ENCODE data around the gene ZNF438. TPM values are rescaled to one million over a fixed set of nuclear protein-coding genes. Genes with fewer than 3 reads are reported as not detected.
A peak's percentile ranks its signal among the peaks of the same experiment; 100 is the strongest.

ZNF438 gene
- total RNA-seq, 2 donors from 2014 or later: 2.7 to 4.3 TPM

DNA sequence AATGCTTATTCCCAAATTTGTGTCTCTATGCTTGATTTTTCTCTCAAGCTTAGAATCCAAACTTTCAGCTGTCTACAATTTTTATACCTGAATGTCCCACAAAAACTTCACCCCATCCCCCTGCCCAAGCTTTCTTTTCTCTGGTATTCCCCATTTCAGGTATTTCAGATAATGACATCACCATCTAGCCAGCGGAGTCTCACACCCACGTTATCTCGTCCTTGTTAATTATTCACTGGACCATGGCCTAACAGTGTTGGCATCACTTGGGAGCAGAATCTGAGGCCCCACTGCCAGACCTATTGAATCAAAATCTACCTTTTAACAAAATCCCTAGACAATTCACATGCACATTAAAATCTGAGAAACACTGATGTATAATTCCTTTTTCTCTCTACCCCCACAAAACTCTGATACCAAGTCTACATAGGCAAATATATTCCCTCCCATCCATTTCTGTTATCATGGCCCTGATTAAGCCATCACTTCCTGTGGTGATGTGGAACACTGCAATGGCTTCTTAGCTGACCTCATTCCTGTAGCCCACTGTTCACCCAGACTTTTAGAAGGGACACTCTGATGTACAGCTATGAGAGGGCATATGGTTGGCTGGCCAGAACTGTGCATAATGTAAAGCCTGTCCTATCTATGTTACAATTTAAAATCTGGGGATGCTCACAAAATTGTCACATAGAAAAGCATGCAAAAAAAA, 31.4 kb downstream of the ZNF438 start:
- no peak overlapping the region for H3K9ac ChIP-seq (ENCODE audit: low read depth in 2 of 2, low read length in 2 of 2)
- intact Hi-C loops (cut with DNase I): no loop called here
- H3K27ac ChIP-seq: no peak overlapping the region
- TF ChIP-seq, protein P1, sequence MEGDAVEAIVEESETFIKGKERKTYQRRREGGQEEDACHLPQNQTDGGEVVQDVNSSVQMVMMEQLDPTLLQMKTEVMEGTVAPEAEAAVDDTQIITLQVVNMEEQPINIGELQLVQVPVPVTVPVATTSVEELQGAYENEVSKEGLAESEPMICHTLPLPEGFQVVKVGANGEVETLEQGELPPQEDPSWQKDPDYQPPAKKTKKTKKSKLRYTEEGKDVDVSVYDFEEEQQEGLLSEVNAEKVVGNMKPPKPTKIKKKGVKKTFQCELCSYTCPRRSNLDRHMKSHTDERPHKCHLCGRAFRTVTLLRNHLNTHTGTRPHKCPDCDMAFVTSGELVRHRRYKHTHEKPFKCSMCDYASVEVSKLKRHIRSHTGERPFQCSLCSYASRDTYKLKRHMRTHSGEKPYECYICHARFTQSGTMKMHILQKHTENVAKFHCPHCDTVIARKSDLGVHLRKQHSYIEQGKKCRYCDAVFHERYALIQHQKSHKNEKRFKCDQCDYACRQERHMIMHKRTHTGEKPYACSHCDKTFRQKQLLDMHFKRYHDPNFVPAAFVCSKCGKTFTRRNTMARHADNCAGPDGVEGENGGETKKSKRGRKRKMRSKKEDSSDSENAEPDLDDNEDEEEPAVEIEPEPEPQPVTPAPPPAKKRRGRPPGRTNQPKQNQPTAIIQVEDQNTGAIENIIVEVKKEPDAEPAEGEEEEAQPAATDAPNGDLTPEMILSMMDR (IDR thresholded peaks at IDR 0.05): no peak
- no peaks in the 10 kb centered on the region for H3K36me3 ChIP-seq
- H3K9me3 ChIP-seq: peaks cover 2% of the 10 kb centered on the region
- no peak overlapping the region for H3K4me3 ChIP-seq
- no peaks in the 10 kb centered on the region for H3K27me3 ChIP-seq
- DNase-seq: no peak
- H3K4me1 ChIP-seq: peaks cover 8% of the 10 kb centered on the region

DNA sequence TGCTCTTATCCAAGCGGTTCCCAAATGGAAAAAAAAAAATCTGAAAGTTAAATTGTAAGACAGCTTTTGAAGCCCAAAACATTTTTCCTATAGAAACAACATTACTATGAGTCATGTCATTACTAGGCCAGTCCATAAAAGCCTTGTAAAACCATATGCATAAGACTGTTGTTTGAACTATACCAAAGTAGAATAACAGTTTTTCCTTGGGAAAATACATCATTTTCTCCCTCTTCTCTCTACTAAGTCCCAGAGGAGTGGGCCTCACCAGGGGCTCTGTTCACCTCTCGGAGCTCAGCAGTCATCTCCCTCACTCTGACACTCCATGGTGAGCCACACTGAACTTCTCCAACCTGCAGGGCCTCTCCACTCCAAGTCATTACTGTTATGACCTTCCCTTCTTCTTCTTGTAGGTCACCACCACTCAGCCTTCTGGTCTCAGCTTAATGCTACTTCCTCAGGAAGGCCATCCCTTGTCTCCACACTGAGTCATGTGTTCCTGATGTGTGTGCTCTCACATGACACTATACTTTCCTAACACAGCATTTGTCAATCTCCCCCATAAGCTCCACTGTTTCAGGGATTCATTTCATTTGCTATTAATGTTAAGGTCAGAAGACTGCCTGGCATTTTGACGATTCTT, 32.5 kb downstream of the ZNF438 start:
- intact Hi-C loops (cut with DNase I): no loop called here
- TF ChIP-seq, protein P1 (IDR thresholded peaks at IDR 0.05): no peak
- Histone ChIP-seq H3K9me3 (peaks cover 3% of the 10 kb centered on the region), H3K9ac (ENCODE audit: low read depth in 2 of 2, low read length in 2 of 2) (no peak overlapping the region), H3K4me1 (peaks cover 8% of the 10 kb centered on the region), H3K4me3 (no peak overlapping the region), H3K36me3 (no peaks in the 10 kb centered on the region), H3K27me3 (no peaks in the 10 kb centered on the region), H3K27ac (peak overlapping the region; percentile 62)
- no peak for DNase-seq

DNA sequence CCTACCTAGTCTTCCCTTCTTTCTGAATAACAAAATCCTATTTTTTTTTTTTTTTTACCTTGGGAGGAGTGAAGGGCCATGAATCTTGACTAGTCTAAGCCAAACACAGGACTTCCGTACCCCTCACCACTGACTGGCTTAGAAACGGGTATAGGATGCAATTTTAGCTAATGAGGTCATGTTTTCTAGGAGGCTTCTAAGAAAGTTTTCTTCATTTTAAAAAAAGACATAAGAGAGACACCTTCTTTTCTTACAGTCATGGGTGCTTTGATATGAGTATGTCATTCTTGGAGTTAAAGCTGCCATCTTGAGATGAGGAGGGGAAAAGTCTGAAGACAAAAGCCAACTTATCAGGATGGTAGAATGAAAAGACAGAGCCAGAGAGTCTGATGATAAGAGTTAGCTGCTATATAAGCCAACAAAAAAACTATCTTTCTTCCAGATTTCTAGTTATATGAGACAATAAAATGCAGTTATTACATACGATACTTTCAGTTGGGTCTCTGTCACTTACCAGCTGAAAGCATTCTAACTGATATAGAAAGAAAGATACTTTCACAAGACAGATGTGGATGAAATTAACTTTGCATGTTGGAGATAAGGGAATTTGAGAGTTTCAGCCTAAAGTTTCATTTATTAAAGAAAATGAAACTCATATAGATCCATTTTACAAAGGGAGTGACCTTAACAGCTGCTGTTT, 34.0 kb downstream of the ZNF438 start:
- no peak for DNase-seq
- Histone ChIP-seq H3K36me3 (no peaks in the 10 kb centered on the region), H3K4me3 (no peak overlapping the region), H3K27me3 (no peaks in the 10 kb centered on the region), H3K9ac (ENCODE audit: low read depth in 2 of 2, low read length in 2 of 2) (no peak overlapping the region), H3K4me1 (peaks cover 8% of the 10 kb centered on the region), H3K9me3 (peaks cover 3% of the 10 kb centered on the region), H3K27ac (no peak overlapping the region)
- intact Hi-C loops (cut with DNase I): no loop called here
- TF ChIP-seq, protein P1 (IDR thresholded peaks at IDR 0.05): no peak

DNA sequence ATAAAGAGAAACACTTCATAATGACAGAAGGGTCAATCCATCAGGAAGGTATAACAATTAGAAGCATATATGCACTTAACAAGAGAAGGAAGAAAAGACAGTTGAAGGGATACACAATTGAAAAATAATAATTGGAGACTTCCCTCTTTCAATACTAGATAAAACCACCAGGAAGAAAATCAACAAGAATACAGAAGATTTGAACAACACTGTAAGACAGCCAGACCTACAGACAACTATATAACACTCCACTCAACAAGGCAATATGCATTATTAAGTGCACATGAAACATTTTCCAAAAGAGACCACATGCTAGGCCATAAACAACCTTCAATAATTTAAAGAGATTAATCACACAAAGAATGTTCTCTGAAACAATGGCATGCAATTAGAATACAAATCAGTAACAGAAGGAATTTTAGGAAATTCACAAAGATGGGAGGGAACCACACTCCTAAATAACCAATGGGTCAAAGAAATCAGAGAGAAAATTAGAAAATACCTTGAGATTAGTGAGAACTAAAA, 35.1 kb downstream of the ZNF438 start:
- no peak overlapping the region for H3K27ac ChIP-seq
- TF ChIP-seq, protein P1 (IDR thresholded peaks at IDR 0.05): no peak
- no peak overlapping the region for H3K9ac ChIP-seq (ENCODE audit: low read depth in 2 of 2, low read length in 2 of 2)
- H3K4me1 ChIP-seq: peaks cover 8% of the 10 kb centered on the region
- no peaks in the 10 kb centered on the region for H3K27me3 ChIP-seq
- no peaks in the 10 kb centered on the region for H3K36me3 ChIP-seq
- no peak for DNase-seq
- intact Hi-C loops (cut with DNase I): no loop called here
- H3K9me3 ChIP-seq: peaks cover 3% of the 10 kb centered on the region
- H3K4me3 ChIP-seq: no peak overlapping the region

DNA sequence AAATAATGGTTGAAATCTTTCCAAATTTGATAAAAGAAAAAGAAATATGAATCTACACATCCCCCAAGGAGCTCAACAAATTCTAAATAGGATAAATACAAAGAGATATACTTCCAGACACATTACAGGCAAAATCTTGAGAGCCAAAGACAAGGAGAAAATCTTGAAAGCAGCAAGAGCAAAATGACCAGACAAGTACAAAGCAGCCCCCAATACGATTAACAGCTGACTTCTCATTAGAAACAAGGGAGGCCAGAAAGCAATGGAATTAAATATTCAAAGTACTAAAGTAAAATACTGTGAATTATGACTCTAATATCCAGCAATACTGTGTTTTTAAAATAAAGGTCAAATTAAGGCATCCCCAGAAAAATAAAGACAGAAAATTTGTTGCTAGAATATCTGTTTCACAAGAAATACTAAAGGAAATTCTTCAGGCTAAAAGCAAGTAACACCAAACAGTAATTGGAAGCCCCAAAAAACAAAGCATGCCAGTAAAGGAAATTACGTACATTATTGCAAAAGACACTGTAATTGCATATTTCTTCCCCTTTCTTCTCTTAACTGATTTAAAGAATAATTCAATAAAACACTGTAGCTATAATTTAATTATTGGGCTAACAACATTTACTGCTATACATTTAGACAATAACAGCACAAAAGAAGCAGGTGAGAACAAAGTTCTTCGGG, 36.4 kb downstream of the ZNF438 start:
- Histone ChIP-seq H3K4me3 (no peak overlapping the region), H3K4me1 (peaks cover 8% of the 10 kb centered on the region), H3K27ac (no peak overlapping the region), H3K27me3 (no peaks in the 10 kb centered on the region), H3K9me3 (peaks cover 3% of the 10 kb centered on the region), H3K9ac (ENCODE audit: low read depth in 2 of 2, low read length in 2 of 2) (no peak overlapping the region), H3K36me3 (no peaks in the 10 kb centered on the region)
- intact Hi-C loops (cut with DNase I): no loop called here
- no peak for DNase-seq
- TF ChIP-seq, protein P1 (IDR thresholded peaks at IDR 0.05): no peak
